DMS153 treated with DMSO at 0.1 percent for 48 hours (cell line): ENCODE data around the gene LNPEP.
"Not testable (repeated sequence)": the region's sequence is repeated elsewhere in the genome, so short reads cannot be mapped to it uniquely, and the experiment has no call there.

ENCODE experiments used
- DNase-seq: peaks from one replicate; lab custom pipeline; 2025; ENCODE audit not compliant: unreplicated experiment; lab: John Stamatoyannopoulos, UW

LNPEP gene

DNA sequence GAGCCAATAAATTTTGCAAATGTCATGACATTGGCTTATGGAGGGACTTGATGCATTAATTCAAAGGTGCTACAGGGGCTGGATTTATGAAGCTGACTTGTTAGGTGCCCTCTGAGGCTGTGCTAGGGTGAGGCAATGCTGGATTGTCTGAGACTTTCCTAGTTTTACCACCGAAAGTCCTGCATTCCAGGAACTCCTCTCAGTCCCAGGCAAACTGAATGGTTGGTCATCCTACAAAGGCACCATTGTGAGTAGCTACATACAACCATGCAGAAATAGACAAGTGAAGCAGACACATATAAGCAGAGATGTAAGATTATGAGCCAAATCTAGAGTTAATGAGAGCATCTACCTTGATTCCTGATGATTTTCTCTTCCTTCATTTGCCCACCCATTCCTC is 111.2 kb downstream of the LNPEP start:
- no peak for DNase-seq

DNA sequence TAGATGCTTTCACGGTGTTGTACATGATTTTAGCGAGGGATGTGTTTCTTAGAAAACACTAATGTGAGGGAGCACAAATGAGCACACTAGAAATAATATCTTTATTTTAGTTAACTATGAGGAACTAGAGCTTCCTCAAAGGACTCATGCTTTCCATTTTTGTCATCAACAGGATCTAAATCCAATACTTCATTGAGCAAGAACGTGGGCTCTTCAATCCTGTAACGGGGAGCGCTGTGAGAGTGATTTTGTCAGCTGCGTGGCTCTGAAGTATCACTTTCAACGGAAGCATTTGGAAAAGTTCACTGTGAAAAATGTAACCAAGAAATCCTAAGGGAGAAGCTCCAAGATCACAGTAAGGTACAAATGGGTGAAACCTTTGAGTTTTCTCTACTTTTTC is 113.3 kb downstream of the LNPEP start:
- DNase-seq = no peak

DNA sequence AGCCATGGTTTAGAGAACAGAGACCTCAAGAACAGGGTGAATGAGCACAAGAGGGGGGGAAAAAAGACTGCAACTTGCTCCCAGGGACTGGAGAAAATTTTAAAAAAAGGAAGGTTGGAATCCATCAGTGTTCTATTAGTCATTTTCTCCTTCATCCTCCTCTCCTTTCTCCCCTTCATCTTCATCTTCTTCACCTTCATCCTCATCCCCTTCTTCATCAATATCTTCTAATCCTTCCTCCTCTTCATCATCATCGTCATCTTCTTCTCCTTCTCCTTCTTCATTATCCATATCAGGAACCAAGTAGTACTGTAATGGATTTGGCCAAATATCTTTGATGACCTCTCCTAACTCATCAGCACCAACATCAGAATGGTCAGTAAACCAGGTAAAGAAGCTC is 120.4 kb downstream of the LNPEP start:
- no peak for DNase-seq

DNA sequence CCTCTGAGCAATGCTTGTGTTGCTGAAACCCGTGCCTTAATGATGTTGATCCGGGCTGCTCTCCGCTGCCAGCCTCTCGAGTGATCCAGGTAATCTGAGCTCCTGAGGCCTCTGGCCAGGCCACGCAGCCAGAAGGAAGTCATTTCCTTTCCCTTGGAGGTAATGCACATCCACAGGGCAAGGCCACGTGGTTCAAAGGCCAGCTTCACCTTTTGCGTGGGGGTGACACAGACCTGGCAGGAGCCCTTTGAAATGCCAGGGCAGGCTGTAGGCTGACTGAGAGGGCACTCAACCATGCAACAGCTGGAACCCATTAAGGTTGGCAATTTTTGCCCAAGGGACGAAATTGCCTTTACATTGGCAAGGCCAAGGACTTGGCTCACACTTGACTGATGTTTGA is 126.2 kb downstream of the LNPEP start:
- peak; percentile 2 for DNase-seq

DNA sequence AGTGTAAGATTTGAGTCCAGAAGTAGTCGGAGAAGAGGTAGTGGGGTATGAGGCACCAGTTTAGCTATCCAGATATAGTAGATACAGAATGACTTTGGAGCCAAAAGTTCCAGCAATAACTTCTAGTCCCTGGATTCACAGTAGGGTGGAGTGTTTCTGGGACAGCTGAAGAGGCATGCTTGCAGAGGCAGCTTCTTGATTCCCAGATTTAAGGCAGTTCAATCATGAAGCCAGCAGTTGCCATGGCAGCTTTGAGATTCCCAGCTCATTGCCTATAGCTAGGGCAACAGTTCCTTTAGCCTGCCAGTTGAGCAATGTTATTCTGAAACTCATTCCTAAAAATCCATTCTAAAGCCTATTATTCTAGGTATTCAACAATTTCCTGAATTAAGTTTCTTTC is 127.4 kb downstream of the LNPEP start:
- DNase-seq = no peak

DNA sequence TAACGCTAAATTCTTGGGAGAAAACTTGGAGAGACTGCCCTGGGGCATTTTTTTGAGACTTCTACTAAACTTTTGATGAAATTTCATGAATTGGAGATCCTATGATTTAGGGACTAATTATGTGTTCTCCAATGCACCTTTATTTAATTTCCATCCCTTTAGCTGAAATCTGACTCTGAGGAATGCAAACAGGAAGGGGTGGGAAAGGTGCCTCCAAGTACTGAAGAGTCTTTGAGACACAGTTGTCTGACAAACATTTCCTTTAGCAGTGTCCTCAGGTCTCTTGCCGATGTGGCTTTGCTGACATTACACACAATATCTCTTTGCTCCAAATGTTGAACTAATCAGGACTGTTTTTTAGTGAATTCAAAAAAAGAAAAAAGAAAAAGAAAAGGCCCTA is 129.6 kb downstream of the LNPEP start:
- no peak for DNase-seq

DNA sequence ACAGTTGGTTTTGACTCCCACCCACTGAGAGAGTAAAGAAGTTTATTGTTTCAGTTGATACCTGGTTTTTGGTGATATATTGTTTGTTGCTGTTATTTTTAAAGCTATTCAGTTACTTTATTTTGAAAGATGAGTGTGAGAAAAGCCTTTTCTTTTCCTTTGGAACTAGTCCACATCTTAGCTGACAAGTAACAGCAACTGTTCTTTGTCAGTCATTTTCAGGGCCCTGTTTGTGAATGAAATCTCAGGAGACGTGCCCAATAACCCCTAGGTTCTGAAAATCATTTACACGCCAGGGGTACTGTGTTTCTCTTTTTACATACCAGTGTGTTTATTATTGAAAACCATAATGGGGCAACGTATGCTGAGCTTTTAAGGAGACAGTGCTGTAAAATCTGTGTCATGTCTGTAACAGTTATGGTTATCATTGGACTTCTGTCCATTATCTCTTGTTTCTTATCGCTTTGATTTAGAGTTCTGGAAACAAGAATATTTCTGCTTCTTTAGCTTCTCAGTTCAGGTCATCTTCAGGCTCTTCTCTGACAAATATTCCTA is 131.5 kb downstream of the LNPEP start:
- no peak for DNase-seq

DNA sequence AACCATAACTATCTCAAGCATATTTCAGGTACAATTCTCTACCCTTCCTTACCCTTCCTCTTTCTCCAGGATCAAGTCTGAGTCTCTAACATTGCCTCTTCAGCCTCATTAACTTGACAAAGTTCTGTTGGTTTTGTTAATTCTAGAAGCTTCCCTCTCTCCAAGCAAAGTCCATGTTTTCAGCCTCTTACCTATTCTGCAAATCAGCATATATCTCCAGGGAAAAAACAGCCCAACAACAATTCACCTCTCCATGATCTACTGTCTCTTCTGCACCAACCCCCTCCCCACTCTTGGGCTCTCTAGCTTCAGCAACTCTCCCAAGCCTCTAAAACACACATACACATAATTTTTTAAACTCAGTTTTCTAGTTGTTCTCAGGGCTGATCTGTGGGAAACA is 134.4 kb downstream of the LNPEP start:
- no peak for DNase-seq

DNA sequence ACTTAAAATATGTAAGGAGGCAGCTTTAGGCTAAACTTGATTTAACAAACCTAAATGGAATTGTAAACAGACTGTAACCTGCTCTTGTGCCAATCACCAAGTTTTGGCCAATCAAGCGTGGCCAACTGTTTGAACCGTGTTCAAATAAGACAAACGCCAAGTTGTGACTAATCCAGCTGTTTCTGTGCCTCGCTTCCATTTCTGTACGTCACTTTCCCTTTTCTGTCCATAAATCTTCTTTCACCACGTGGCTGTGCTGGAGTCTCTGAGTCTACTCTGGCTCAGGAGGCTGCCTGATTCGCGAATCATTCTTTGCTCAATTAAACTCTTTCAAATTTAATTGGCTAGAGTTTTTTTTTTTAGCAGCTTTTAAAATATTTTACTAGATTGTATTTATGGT is 135.2 kb downstream of the LNPEP start:
- no peak for DNase-seq

DNA sequence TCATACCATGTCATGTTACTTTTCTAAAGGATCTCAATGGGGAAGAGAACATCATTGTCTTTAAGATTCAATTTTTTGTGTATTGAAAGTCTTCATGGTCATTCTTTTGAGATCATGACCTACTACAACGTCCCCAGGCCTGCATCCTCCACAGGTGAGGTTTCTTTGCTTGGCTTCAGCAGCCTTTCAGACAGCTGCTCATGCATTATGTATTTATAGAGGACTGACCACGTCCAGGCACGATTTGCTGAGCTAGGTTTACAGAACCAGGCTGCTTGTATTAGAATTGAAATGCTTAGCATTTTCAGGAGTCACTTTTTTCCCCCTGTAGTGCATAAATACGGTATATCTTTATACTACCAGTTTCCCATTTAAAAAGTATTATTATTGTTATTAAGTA is 136.1 kb downstream of the LNPEP start:
- no peak for DNase-seq

DNA sequence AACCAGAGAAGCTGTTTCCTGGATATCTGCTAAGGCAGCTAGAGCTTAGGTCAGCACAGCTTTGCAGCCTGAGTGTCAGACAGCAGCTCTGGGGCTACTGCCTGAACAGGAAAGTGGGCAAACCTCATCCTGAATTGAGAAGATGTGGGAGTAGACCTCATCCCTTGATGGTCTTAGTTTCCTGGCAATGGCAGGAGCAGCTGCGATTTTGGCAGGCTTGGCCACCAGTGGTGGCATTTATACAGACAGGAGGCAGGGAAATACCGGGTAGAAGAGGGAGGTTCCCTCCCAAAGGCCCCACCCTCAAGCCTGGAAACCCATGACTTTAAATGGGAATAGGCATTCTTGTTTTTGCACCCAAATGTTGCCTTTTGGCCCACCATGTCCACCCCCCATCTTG is 136.8 kb downstream of the LNPEP start:
- no peak for DNase-seq

DNA sequence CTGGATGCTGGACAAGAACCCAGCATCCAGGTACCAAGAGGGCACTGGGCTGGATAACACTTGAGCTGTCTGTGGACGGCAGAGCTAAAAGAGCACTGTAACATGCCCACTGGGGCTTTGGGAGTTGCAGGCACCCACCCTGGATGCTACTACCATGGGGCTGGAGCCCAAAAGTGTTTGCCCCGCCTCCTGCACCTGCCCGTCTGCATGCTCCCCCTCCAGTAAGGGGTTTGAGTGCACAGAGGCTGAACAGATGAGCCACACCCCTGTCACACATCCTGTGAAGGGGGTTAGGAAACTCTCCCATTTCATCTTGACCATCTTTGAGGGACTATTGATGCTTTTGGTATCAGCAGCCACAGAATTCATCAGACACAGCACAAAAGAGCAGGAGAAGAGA is 137.5 kb downstream of the LNPEP start:
- no peak for DNase-seq

DNA sequence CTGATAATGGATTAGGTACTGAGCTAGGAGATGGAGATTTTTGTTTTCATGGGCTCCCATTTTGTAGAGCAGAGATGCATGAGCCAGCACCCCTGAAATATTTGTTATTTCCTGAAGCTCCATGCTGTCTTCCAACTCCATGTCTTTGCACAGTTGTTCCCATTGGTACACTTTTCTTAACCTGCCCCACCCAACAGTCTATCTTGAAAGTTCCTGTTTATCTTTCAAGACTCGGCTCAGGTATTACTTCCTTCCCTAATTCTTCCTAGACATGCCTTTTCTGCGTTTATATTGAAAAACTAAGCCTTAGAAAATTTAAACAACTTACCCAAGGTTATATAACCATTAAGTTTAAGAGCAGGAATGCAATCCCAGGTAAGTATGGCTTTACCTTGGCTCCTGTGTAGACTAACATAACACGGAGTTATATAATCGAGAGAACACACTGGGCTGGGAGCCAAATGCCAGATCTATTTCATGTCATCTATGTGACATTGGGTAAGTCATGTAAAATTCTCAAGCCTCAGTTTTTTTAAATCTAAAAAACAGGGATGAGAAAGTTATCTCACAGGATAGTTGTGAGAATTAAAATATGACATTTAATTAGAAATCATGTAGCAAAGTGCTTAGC is 139.1 kb downstream of the LNPEP start:
- no peak for DNase-seq

DNA sequence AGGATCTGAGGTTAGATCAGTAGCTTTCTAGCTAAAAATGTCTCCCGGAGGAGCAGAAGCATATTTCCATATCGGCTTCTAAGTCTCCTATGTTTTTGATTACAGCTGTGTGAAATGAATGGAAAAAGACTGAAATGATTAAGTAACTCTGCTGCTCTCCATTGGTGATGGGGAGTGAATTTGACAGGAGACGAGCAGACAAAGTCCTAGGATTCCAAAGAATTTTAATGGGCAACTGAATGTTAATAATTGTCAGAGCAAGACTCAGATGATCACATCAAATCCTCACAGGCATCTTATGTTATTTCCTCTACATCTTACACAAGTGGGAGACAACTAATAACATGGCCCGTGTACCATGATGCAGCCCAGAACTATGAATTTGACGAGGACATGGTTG is 139.8 kb downstream of the LNPEP start:
- no peak for DNase-seq

DNA sequence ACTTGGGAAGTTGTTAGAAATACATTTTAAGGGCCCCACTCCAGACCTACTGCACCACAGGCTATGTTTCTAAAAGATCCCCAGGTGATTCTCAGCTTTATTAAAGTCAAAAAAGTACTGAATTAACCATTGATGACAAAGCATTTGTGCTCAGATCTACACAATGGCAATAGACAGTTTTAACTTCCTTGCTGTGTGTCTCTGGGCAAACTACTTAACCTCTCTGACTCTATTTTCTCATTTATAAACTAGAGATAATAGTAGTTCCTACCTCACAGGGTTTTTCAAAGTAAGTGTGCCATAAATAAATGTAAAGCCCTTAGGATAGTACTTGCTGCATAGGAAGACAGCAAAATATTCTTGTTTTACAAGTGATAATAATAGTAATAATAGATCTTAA is 140.2 kb downstream of the LNPEP start:
- no peak for DNase-seq

DNA sequence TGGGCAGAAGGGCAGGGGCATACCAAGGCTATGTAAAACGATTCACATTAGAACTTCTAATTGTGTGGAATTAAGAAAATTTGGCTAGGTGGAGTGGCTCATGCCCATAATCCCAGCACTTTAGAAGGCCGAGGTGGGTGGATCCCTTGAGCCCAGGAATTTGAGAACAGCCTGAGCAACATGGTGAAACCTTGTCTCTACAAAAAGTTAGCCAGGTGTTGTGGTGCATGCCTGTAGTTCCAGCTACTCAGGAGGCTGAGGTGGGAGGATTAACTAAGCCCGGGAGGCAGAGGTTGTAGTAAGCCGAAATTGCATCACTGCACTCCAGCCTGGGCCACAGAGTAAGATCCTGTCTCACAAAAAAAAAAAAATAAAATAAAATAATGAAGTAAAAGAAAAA is 141.4 kb downstream of the LNPEP start:
- no peak for DNase-seq

DNA sequence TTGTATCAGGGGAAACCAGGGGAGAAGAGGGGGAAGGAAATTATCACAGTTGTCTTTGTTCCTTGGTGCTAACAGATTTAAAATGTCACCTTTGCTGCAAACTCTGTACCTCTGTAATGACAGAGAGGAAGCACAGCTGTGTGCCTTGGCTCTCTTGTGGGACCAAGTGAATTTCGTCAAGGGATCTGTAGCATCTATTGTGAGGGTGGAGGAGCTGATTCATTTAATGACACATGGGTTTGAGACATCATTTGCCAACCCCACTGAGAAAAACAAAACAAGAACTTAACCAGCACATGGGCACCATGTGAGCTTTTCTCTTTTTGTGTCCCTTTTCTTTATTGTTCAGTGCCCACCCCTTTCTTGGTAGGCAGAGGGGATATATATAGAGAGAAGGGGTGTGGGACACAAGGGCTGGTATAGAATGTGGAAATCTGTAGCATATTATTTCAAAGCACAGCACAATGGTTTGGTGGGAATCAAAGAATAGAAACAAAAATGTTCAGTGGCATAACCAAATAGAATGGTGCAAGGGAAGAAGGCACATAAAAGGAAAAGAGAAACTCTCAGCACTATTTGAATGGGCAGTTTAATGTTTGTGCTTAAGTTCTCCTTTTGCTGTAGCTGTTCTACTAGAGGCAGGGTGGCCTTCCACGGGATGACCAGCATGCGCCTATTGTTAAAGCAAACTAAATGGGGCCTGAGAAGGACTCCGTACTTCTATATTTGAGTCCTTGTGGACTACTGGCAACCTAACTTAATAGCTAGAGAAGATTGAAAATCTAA is 143.3 kb downstream of the LNPEP start:
- no peak for DNase-seq

DNA sequence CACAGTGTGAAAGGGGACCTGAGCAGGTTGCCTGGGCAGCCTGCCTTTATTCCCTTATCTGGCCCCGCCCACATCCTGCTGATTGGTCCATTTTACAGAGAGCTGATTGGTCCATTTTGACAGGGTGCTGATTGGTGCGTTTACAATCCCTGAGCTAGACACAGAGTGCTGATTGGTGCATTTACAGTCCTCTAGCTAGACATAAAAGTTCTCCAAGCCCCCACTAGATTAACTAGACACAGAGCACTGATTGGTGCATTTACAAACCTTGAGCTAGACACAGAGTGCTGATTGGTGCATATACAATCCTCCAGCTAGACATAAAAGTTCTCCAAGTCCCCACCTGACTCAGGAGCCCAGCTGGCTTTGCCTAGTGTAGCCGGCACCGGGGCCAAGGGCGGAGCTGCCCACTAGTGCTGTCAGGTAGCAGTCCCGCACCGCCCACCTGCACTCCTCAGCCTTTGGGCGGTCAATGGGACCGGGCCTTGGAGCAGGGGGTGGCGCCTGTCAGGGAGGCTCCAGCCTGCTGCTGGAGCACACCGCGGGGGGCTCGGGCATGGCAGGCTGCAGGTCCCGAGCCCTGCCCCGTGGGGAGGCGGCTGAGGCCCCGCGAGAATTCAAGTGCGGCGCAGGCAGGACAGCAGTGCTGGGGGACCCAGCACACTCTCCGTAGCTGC is 149.0 kb downstream of the LNPEP start:
- not testable (repeated sequence) for DNase-seq

DNA sequence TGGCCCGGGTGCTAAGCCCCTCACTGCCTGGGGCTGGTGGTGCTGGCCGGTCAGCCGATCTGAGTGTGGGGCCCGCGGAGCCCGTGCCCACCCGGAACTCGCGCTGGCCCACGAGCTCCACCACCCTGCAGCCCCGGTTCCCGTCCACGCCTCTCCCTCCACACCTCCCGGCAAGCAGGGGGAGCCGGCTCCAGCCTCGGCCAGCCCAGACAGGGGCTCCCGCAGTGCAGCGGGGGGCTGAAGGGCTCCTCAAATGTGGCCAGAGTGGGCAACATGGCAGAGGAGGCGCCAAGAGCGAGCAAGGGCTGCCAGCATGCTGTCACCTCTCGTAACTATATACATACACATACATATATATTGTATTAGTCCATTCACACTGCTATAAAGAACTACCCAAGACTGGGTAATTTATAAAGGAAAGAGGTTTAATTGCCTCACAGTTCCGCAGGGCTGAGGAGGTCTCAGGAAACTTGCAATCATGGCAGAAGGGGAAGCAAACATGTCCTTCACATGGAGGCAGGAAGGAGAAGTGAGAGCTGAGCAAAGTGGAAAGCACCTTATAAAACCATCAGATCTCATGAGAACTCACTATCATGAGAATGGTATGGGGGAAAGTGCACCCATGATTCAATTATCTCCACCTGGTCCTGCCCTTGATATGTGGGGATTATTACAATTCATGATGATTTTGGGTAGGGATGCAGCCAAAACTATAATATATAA is 149.7 kb downstream of the LNPEP start:
- DNase-seq = no peak
